Nephron progenitor cell (in vitro differentiated cells): ENCODE data around the gene ZNRF1.
A peak's percentile ranks its signal among the peaks of the same experiment; 100 is the strongest.

ENCODE experiments used
- DNase-seq: peaks from one replicate; pipeline ENCODE4 v3.0.0; 2021
- H3K27ac Mint-ChIP-seq: 2 replicates; pipeline ENCODE4 v1.8.0; 2021; ENCODE audit warnings: mild to moderate bottlenecking, moderate library complexity, mixed read lengths
- H3K27me3 Mint-ChIP-seq: 2 replicates; pipeline ENCODE4 v1.8.0; 2021; ENCODE audit warnings: mild to moderate bottlenecking, low read depth, mixed read lengths; ENCODE audit not compliant: poor library complexity
- H3K36me3 Mint-ChIP-seq: 2 replicates; pipeline ENCODE4 v1.8.0; 2021; ENCODE audit warnings: low read depth, mixed read lengths
- H3K4me1 Mint-ChIP-seq: 2 replicates; pipeline ENCODE4 v1.8.0; 2021; ENCODE audit warnings: mixed read lengths
- H3K4me3 Mint-ChIP-seq: 2 replicates; pipeline ENCODE4 v1.8.0; 2021; ENCODE audit warnings: mild to moderate bottlenecking, moderate library complexity, mixed read lengths
- H3K9me3 Mint-ChIP-seq: 2 replicates; pipeline ENCODE4 v1.8.0; 2021; ENCODE audit warnings: mild to moderate bottlenecking, moderate library complexity, mixed read lengths
- CTCF ChIP-seq: fragments of 200-600 bp; sonication (generic); IDR thresholded peaks from 2 replicates; pipeline ENCODE4 v1.5.0; 2021; ENCODE audit warnings: antibody characterized with exemption

The ZNRF1 gene

GRCh38 chr16:75048530-75048929, 49.7 kb downstream of the ZNRF1 start:
- Mint-ChIP-seq H3K36me3 (peaks cover 49% of the 10 kb centered on the region), H3K27ac (no peak overlapping the region), H3K4me3 (no peak overlapping the region), H3K4me1 (peaks cover 8% of the 10 kb centered on the region), H3K27me3 (no peaks in the 10 kb centered on the region), H3K9me3 (peaks cover 40% of the 10 kb centered on the region)
- TF ChIP-seq CTCF, result no peak
- no peak for DNase-seq

- Mint-ChIP-seq H3K27ac (no peak overlapping the region), H3K36me3 (peaks cover 54% of the 10 kb centered on the region), H3K4me3 (no peak overlapping the region), H3K4me1 (peaks cover 25% of the 10 kb centered on the region), H3K9me3 (peaks cover 28% of the 10 kb centered on the region), H3K27me3 (no peaks in the 10 kb centered on the region)
- TF ChIP-seq CTCF, result no peak
- no peak for DNase-seq
Observed at GRCh38 chr16:75052481-75053202, 53.8 kb downstream of the ZNRF1 start.

- H3K9me3 Mint-ChIP-seq, result peaks cover 18% of the 10 kb centered on the region
- no peak for DNase-seq
- H3K27me3 Mint-ChIP-seq, result no peaks in the 10 kb centered on the region
- H3K36me3 Mint-ChIP-seq, result peaks cover 48% of the 10 kb centered on the region
- peak overlapping the region; percentile 77 for H3K27ac Mint-ChIP-seq
- no peak overlapping the region for H3K4me3 Mint-ChIP-seq
- TF ChIP-seq CTCF, result no peak
- H3K4me1 Mint-ChIP-seq, result peaks cover 34% of the 10 kb centered on the region
Observed at GRCh38 chr16:75053791-75054555, 55.1 kb downstream of the ZNRF1 start.

- H3K4me3 Mint-ChIP-seq, result no peak overlapping the region
- no peak for DNase-seq
- peaks cover 34% of the 10 kb centered on the region for H3K4me1 Mint-ChIP-seq
- H3K9me3 Mint-ChIP-seq, result peaks cover 15% of the 10 kb centered on the region
- no peak for TF ChIP-seq CTCF
- H3K27me3 Mint-ChIP-seq, result no peaks in the 10 kb centered on the region
- H3K27ac Mint-ChIP-seq, result peak overlapping the region; percentile 44
- peaks cover 49% of the 10 kb centered on the region for H3K36me3 Mint-ChIP-seq
Observed at GRCh38 chr16:75054556-75054947, 55.7 kb downstream of the ZNRF1 start.

- Mint-ChIP-seq H3K9me3 (peaks cover 7% of the 10 kb centered on the region), H3K36me3 (peaks cover 46% of the 10 kb centered on the region), H3K4me3 (no peak overlapping the region), H3K4me1 (peaks cover 48% of the 10 kb centered on the region), H3K27ac (peak overlapping the region; percentile 59), H3K27me3 (no peaks in the 10 kb centered on the region)
- no peak for TF ChIP-seq CTCF
- no peak for DNase-seq
Observed at GRCh38 chr16:75058806-75059205, 60.0 kb downstream of the ZNRF1 start.
